ENCODE measurements around the gene MAP3K19. TPM values are rescaled to one million over a fixed set of nuclear protein-coding genes. Genes with fewer than 3 reads are reported as not detected.

The MAP3K19 gene
- total RNA-seq, 1 donor from 2014 or later = not detected

DNA sequence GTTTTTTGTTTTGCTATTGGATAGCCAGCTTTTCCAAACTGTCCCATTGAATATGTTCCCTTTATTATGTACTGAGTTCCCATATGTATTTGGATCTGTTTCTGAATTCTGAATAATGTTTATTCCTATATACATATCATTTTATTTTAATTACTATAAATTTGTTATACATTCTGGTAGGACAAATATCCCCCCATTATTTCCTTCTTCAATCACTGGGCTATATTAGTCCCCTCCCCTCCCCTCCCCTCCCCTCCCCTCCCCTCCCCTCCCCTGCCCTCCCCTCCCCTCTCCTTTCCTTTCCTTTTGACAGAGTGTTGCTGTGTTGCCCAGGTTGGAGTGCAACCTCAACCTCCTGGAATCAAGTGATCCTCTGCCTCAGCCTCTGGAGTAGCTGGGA lies 31.2 kb upstream of the MAP3K19 start:
- Mint-ChIP-seq H3K4me3 (ENCODE audit: unreplicated experiment) (no peak overlapping the region), H3K9me3 (ENCODE audit: unreplicated experiment) (peaks cover 4% of the 10 kb centered on the region), H3K36me3 (ENCODE audit: unreplicated experiment) (peaks cover 20% of the 10 kb centered on the region), H3K27me3 (ENCODE audit: unreplicated experiment) (no peaks in the 10 kb centered on the region), H3K4me1 (ENCODE audit: unreplicated experiment) (peaks cover 5% of the 10 kb centered on the region), H3K27ac (ENCODE audit: unreplicated experiment) (no peak overlapping the region)
- no peak for TF ChIP-seq CTCF (IDR thresholded peaks at IDR 0.05)
- no peak for DNase-seq (ENCODE audit: extremely low spot score, unreplicated experiment)

DNA sequence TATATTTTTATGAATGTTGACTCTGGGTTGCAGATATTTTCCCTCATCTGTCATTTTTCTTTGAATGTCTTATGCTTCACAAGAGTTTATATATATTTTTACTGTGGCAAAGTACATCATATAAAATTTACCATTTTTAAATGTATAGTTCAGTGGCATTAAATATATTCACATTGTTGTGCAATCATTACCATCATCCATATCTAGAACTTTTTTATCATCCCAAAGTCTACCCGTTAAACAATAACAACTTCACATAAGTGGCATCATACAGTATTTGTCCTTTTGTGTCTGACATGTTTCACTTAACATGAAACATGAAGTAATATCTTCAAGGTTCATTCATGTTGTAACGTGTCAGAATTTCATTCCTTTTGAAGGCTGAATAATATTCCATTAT lies 29.3 kb upstream of the MAP3K19 start:
- DNase-seq (ENCODE audit: extremely low spot score, unreplicated experiment) = no peak
- H3K27me3 Mint-ChIP-seq (ENCODE audit: unreplicated experiment) = no peaks in the 10 kb centered on the region
- H3K9me3 Mint-ChIP-seq (ENCODE audit: unreplicated experiment) = peaks cover 15% of the 10 kb centered on the region
- peaks cover 3% of the 10 kb centered on the region for H3K4me1 Mint-ChIP-seq (ENCODE audit: unreplicated experiment)
- H3K27ac Mint-ChIP-seq (ENCODE audit: unreplicated experiment) = no peak overlapping the region
- TF ChIP-seq CTCF (IDR thresholded peaks at IDR 0.05) = no peak
- peaks cover 24% of the 10 kb centered on the region for H3K36me3 Mint-ChIP-seq (ENCODE audit: unreplicated experiment)
- H3K4me3 Mint-ChIP-seq (ENCODE audit: unreplicated experiment) = no peak overlapping the region

GRCh38 chr2:135074216-135074615 lies 27.0 kb upstream of the MAP3K19 start:
- DNase-seq (ENCODE audit: extremely low spot score, unreplicated experiment) = no peak
- peaks cover 33% of the 10 kb centered on the region for H3K36me3 Mint-ChIP-seq (ENCODE audit: unreplicated experiment)
- TF ChIP-seq CTCF (IDR thresholded peaks at IDR 0.05) = no peak
- H3K4me1 Mint-ChIP-seq (ENCODE audit: unreplicated experiment) = peaks cover 5% of the 10 kb centered on the region
- H3K27ac Mint-ChIP-seq (ENCODE audit: unreplicated experiment) = peak overlapping the region; percentile 6
- no peak overlapping the region for H3K4me3 Mint-ChIP-seq (ENCODE audit: unreplicated experiment)
- no peaks in the 10 kb centered on the region for H3K27me3 Mint-ChIP-seq (ENCODE audit: unreplicated experiment)
- peaks cover 13% of the 10 kb centered on the region for H3K9me3 Mint-ChIP-seq (ENCODE audit: unreplicated experiment)

GRCh38 chr2:135072125-135072997 lies 25.1 kb upstream of the MAP3K19 start:
- H3K36me3 Mint-ChIP-seq (ENCODE audit: unreplicated experiment) = peaks cover 28% of the 10 kb centered on the region
- no peaks in the 10 kb centered on the region for H3K27me3 Mint-ChIP-seq (ENCODE audit: unreplicated experiment)
- peaks cover 12% of the 10 kb centered on the region for H3K9me3 Mint-ChIP-seq (ENCODE audit: unreplicated experiment)
- H3K4me1 Mint-ChIP-seq (ENCODE audit: unreplicated experiment) = peaks cover 8% of the 10 kb centered on the region
- DNase-seq (ENCODE audit: extremely low spot score, unreplicated experiment) = no peak
- H3K27ac Mint-ChIP-seq (ENCODE audit: unreplicated experiment) = no peak overlapping the region
- H3K4me3 Mint-ChIP-seq (ENCODE audit: unreplicated experiment) = no peak overlapping the region
- no peak for TF ChIP-seq CTCF (IDR thresholded peaks at IDR 0.05)

- Mint-ChIP-seq H3K36me3 (ENCODE audit: unreplicated experiment) (peaks cover 34% of the 10 kb centered on the region), H3K4me1 (ENCODE audit: unreplicated experiment) (peaks cover 13% of the 10 kb centered on the region), H3K27me3 (ENCODE audit: unreplicated experiment) (no peaks in the 10 kb centered on the region), H3K27ac (ENCODE audit: unreplicated experiment) (no peak overlapping the region), H3K9me3 (ENCODE audit: unreplicated experiment) (no peaks in the 10 kb centered on the region), H3K4me3 (ENCODE audit: unreplicated experiment) (no peak overlapping the region)
- DNase-seq (ENCODE audit: extremely low spot score, unreplicated experiment) = no peak
- TF ChIP-seq CTCF (IDR thresholded peaks at IDR 0.05) = no peak
Measured at GRCh38 chr2:135066710-135067109, 19.5 kb upstream of the MAP3K19 start.

Measured in osteocyte (in vitro differentiated cells).